Measurements from ENCODE around the gene PIEZO1. TPM values are rescaled to one million over a fixed set of nuclear protein-coding genes. Genes with fewer than 3 reads are reported as not detected.
A peak's percentile ranks its signal among the peaks of the same experiment; 100 is the strongest.

PIEZO1 gene
- total and polyA plus RNA-seq, 2 experiments from 2014 or later, result 30.4 to 70.1 TPM

- peak overlapping the region; percentile 69; the same call in 1 of the 2 replicates for H3K27ac ChIP-seq (ENCODE audit: low read depth)
- peak overlapping the region; percentile 99 for H3K4me2 ChIP-seq
- peaks cover 11% of the 10 kb centered on the region; the same call in 2 of the 3 replicates for H3K4me1 Mint-ChIP-seq
- peak overlapping the region; percentile 93 for H3K4me3 ChIP-seq
- peak overlapping the region; percentile 89; the same call in 1 of the 2 replicates for H3K27ac Mint-ChIP-seq
- H3K27me3 Mint-ChIP-seq (ENCODE audit: insufficient read depth, low read depth, poor library complexity), result peaks cover 49% of the 10 kb centered on the region
- DNase-seq (ENCODE audit: low spot score), result no peak
- no peaks in the 10 kb centered on the region for H3K27me3 ChIP-seq (ENCODE audit: insufficient read depth)
- H3K36me3 ChIP-seq (ENCODE audit: insufficient read depth), result peaks cover 19% of the 10 kb centered on the region
- TF ChIP-seq REST (IDR thresholded peaks at IDR 0.05; ENCODE audit: unreplicated experiment), result no peak
- TF ChIP-seq STAT1 (IDR thresholded peaks at IDR 0.05; ENCODE audit: unreplicated experiment), result no peak
- no peak for TF ChIP-seq NANOG (IDR thresholded peaks at IDR 0.05; ENCODE audit: borderline replicate concordance)
- TF ChIP-seq EZH2 (IDR thresholded peaks at IDR 0.05; ENCODE audit: low read depth, unreplicated experiment), result no peak
- H2AFZ ChIP-seq, result no peak overlapping the region
- H3K79me2 ChIP-seq (replicated peaks; ENCODE audit: insufficient read depth), result peaks cover 13% of the 10 kb centered on the region
- H3K4me1 ChIP-seq (ENCODE audit: insufficient read depth), result no peaks in the 10 kb centered on the region; the same call in 1 of the 2 replicates
- ATAC-seq, result peak; percentile 1; the same call in 1 of the 3 replicates
- no peaks in the 10 kb centered on the region for H3K9me2 ChIP-seq (ENCODE audit: insufficient read depth)
- peaks cover 52% of the 10 kb centered on the region for H3K36me3 Mint-ChIP-seq (ENCODE audit: low read depth)
- H3K4me3 Mint-ChIP-seq, result peak overlapping the region; percentile 88
- H3F3A ChIP-seq (replicated peaks; ENCODE audit: low read depth), result peaks cover 53% of the 10 kb centered on the region
- H4K20me1 ChIP-seq (replicated peaks; ENCODE audit: insufficient read depth), result no peaks in the 10 kb centered on the region; the same call in none of the 2 replicates
- H3K9me3 Mint-ChIP-seq, result peaks cover 4% of the 10 kb centered on the region; the same call in 1 of the 3 replicates
Measured at GRCh38 chr16:88810166-88810911, 25.3 kb upstream of the PIEZO1 start.

DNA sequence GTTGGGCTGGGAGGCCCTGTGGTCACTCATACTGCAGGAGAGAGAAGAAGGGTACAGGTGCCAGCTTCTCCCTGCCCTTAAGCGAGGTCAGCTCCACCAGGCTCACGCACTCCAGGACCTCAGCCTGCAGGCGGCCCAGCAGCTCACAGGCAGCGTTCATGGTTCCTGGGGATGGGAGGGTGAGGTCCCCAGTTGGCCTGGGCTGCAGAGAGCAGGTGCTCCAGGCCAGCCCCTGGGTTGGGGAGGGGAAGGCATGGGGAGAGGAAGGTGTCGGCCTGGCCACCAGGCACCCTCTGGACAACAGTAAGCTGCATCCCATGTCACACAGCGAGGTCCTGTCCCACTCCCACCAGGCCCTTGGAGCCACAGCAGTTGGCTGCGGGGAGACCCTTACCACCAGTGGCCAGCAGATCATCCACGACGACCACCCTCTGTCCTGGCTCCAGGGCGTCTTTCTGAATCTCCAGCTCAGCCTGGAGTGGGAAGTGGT, 24.7 kb upstream of the PIEZO1 start:
- DNase-seq (ENCODE audit: low spot score), result no peak
- H2AFZ ChIP-seq, result no peak overlapping the region
- H3K4me3 Mint-ChIP-seq, result peak overlapping the region; percentile 88; the same call in 2 of the 3 replicates
- H3K79me2 ChIP-seq (replicated peaks; ENCODE audit: insufficient read depth), result peaks cover 18% of the 10 kb centered on the region
- H3K27ac Mint-ChIP-seq, result peak overlapping the region; percentile 48; the same call in 1 of the 2 replicates
- no peaks in the 10 kb centered on the region for H3K27me3 ChIP-seq (ENCODE audit: insufficient read depth)
- ATAC-seq, result no peak; the same call in 2 of the 3 replicates
- H3K36me3 Mint-ChIP-seq (ENCODE audit: low read depth), result peaks cover 55% of the 10 kb centered on the region
- H3K9me2 ChIP-seq (ENCODE audit: insufficient read depth), result no peaks in the 10 kb centered on the region
- H3K4me1 Mint-ChIP-seq, result peaks cover 11% of the 10 kb centered on the region; the same call in 2 of the 3 replicates
- peak overlapping the region; percentile 55; the same call in 1 of the 2 replicates for H3K27ac ChIP-seq (ENCODE audit: low read depth)
- H3K9me3 Mint-ChIP-seq, result peaks cover 4% of the 10 kb centered on the region; the same call in 1 of the 3 replicates
- H3K27me3 Mint-ChIP-seq (ENCODE audit: insufficient read depth, low read depth, poor library complexity), result peaks cover 46% of the 10 kb centered on the region
- peaks cover 60% of the 10 kb centered on the region for H3F3A ChIP-seq (replicated peaks; ENCODE audit: low read depth)
- no peaks in the 10 kb centered on the region; the same call in none of the 2 replicates for H4K20me1 ChIP-seq (replicated peaks; ENCODE audit: insufficient read depth)
- H3K36me3 ChIP-seq (ENCODE audit: insufficient read depth), result peaks cover 19% of the 10 kb centered on the region
- peak overlapping the region; percentile 99; the same call in 1 of the 2 replicates for H3K4me2 ChIP-seq
- no peaks in the 10 kb centered on the region; the same call in 1 of the 2 replicates for H3K4me1 ChIP-seq (ENCODE audit: insufficient read depth)
- H3K4me3 ChIP-seq, result peak overlapping the region; percentile 93; the same call in 1 of the 2 replicates
- TF ChIP-seq REST (IDR thresholded peaks at IDR 0.05; ENCODE audit: unreplicated experiment), result no peak
- no peak for TF ChIP-seq CREB1 (CRISPR knock-in tag; IDR thresholded peaks at IDR 0.05; ENCODE audit: low read depth)
- TF ChIP-seq EZH2phosphoT487 (IDR thresholded peaks at IDR 0.05; ENCODE audit: unreplicated experiment), result no peak
- TF ChIP-seq, protein P1, sequence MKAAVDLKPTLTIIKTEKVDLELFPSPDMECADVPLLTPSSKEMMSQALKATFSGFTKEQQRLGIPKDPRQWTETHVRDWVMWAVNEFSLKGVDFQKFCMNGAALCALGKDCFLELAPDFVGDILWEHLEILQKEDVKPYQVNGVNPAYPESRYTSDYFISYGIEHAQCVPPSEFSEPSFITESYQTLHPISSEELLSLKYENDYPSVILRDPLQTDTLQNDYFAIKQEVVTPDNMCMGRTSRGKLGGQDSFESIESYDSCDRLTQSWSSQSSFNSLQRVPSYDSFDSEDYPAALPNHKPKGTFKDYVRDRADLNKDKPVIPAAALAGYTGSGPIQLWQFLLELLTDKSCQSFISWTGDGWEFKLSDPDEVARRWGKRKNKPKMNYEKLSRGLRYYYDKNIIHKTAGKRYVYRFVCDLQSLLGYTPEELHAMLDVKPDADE (IDR thresholded peaks at IDR 0.05), result no peak
- TF ChIP-seq, protein P2, sequence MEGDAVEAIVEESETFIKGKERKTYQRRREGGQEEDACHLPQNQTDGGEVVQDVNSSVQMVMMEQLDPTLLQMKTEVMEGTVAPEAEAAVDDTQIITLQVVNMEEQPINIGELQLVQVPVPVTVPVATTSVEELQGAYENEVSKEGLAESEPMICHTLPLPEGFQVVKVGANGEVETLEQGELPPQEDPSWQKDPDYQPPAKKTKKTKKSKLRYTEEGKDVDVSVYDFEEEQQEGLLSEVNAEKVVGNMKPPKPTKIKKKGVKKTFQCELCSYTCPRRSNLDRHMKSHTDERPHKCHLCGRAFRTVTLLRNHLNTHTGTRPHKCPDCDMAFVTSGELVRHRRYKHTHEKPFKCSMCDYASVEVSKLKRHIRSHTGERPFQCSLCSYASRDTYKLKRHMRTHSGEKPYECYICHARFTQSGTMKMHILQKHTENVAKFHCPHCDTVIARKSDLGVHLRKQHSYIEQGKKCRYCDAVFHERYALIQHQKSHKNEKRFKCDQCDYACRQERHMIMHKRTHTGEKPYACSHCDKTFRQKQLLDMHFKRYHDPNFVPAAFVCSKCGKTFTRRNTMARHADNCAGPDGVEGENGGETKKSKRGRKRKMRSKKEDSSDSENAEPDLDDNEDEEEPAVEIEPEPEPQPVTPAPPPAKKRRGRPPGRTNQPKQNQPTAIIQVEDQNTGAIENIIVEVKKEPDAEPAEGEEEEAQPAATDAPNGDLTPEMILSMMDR (conservative IDR thresholded peaks at IDR 0.05; ENCODE audit: low read depth in 2 of 2), result no peak
- no peak for TF ChIP-seq EZH2 (IDR thresholded peaks at IDR 0.05; ENCODE audit: low read depth, unreplicated experiment)

Measured in GM23338 (cell line).